HG03575 (cell line): ENCODE results near the gene SLC25A13.

ENCODE experiments used
- ATAC-seq: cut with Tn5 transposase; IDR thresholded peaks from one replicate; pipeline ENCODE4 v1.9.1; 2021; ENCODE audit not compliant: unreplicated experiment, insufficient number of reproducible peaks, low FRiP score; ENCODE audit errors: extremely low read depth

The SLC25A13 gene

GRCh38 chr7:96253964-96254363 lies 67.9 kb downstream of the SLC25A13 start:
- no peak for ATAC-seq

- no peak for ATAC-seq
These were observed 68.5 kb downstream of the SLC25A13 start for GRCh38 chr7:96253441-96253840.

GRCh38 chr7:96250776-96251361 lies 71.0 kb downstream of the SLC25A13 start:
- no peak for ATAC-seq

- ATAC-seq = no peak
These were observed 73.5 kb downstream of the SLC25A13 start for GRCh38 chr7:96248405-96248804.

GRCh38 chr7:96246919-96247318 lies 75.0 kb downstream of the SLC25A13 start:
- ATAC-seq = no peak

GRCh38 chr7:96244992-96245292 lies 77.0 kb downstream of the SLC25A13 start:
- no peak for ATAC-seq

GRCh38 chr7:96244244-96244991 lies 77.5 kb downstream of the SLC25A13 start:
- ATAC-seq = no peak

GRCh38 chr7:96243241-96243640 lies 78.7 kb downstream of the SLC25A13 start:
- no peak for ATAC-seq

GRCh38 chr7:96241855-96242254 lies 80.0 kb downstream of the SLC25A13 start:
- no peak for ATAC-seq

- no peak for ATAC-seq
These were observed 82.7 kb downstream of the SLC25A13 start for GRCh38 chr7:96238976-96239766.

- ATAC-seq = no peak
These were observed 83.4 kb downstream of the SLC25A13 start for GRCh38 chr7:96238474-96238873.

- no peak for ATAC-seq
These were observed 84.9 kb downstream of the SLC25A13 start for GRCh38 chr7:96237040-96237439.

GRCh38 chr7:96236198-96237039 lies 85.5 kb downstream of the SLC25A13 start:
- ATAC-seq = no peak

GRCh38 chr7:96235281-96235680 lies 86.6 kb downstream of the SLC25A13 start:
- no peak for ATAC-seq

- ATAC-seq = no peak
These were observed 88.3 kb downstream of the SLC25A13 start for GRCh38 chr7:96233528-96234154.

- no peak for ATAC-seq
These were observed 88.8 kb downstream of the SLC25A13 start for GRCh38 chr7:96233084-96233483.

- no peak for ATAC-seq
These were observed 93.1 kb downstream of the SLC25A13 start for GRCh38 chr7:96228760-96229159.

- no peak for ATAC-seq
These were observed 96.6 kb downstream of the SLC25A13 start for GRCh38 chr7:96225251-96225650.

- ATAC-seq = no peak
These were observed 97.2 kb downstream of the SLC25A13 start for GRCh38 chr7:96224685-96225084.
